Sigmoid colon (tissue), 7 donors: ENCODE measurements around the gene CYTH2. TPM values are rescaled to one million over a fixed set of nuclear protein-coding genes. Genes with fewer than 3 reads are reported as not detected.

Experiments used
- DNase-seq: peaks from one replicate; pipeline ENCODE4 v3.0.0-alpha.2; 2019
- H3K27ac ChIP-seq, 4 donors: fragments of 200-600 bp; sonication (generic); one replicate each; pipeline ENCODE4 v1.5.1; 2016 to 2019; ENCODE audit warnings: mild to moderate bottlenecking in 1 of 4
- H3K27me3 ChIP-seq, 3 donors: fragments of 200-600 bp; sonication (generic); one replicate each; pipeline ENCODE4 v1.5.1; 2019; ENCODE audit warnings: mild to moderate bottlenecking in 1 of 3
- H3K36me3 ChIP-seq, 4 donors: fragments of 200-600 bp; sonication (generic); one replicate each; pipeline ENCODE4 v1.5.1; 2016 to 2019
- H3K4me1 ChIP-seq, 4 donors: fragments of 200-600 bp; sonication (generic); one replicate each; pipeline ENCODE4 v1.5.1; 2017 to 2019
- H3K4me3 ChIP-seq, 4 donors: fragments of 200-600 bp; sonication (generic); one replicate each; pipeline ENCODE4 v1.5.1; 2017 to 2019; ENCODE audit warnings: mild to moderate bottlenecking in 2 of 4, moderate library complexity in 1 of 4
- H3K9me3 ChIP-seq, 4 donors: fragments of 200-600 bp in 3 of 4; sonication (generic) in 3 of 4; one replicate each; pipeline versions ENCODE4 v1.5.1 to v1.6.1; 2013 to 2019
- CTCF ChIP-seq, 4 experiments: fragments of 450-650 bp in 3 of 4; fragments of 200-600 bp in 1 of 4; IDR thresholded peaks; one replicate each; pipeline ENCODE4 v1.5.1; 2016 to 2019; ENCODE audit warnings: antibody characterized with exemption in 4 of 4, mild to moderate bottlenecking in 3 of 4, moderate library complexity in 2 of 4
- EP300 ChIP-seq, 4 donors: sonication (generic); formaldehyde crosslinking; IDR thresholded peaks; one replicate each; pipeline ENCODE4 v1.6.1; 2017; ENCODE audit warnings: antibody characterized with exemption in 4 of 4
- POLR2A ChIP-seq, 2 donors: fragments of 450-650 bp; IDR thresholded peaks; one replicate each; pipeline ENCODE4 v1.6.1; 2016; ENCODE audit warnings: antibody characterized with exemption in 2 of 2, mild to moderate bottlenecking in 2 of 2, moderate library complexity in 2 of 2
- POLR2AphosphoS5 ChIP-seq, 4 donors: sonication (generic); formaldehyde crosslinking; IDR thresholded peaks; one replicate each; pipeline ENCODE4 v1.6.1; 2017; ENCODE audit warnings: antibody characterized with exemption in 4 of 4
- WGBS, 2 donors: extraction: QIAGEN DNeasy Blood & Tissue Kit; methylation state at CpG; one replicate each; pipeline ENCODE4 v1.1.7; 2013; 5-methylcytosine and 5-hydroxymethylcytosine counted together
- intact Hi-C: fragments of 100-400 bp; cut with DNase I; formaldehyde crosslinking; loops from one replicate; pipeline ENCODE4 v1.15.1; 2023
- polyA plus RNA-seq, 3 donors: library from polyadenylated mRNA; stranded (reverse); fragments of 200-250 nt; gene quantifications; one replicate each; pipeline ENCODE4 v1.2.3, GENCODE V29; 2013
- total RNA-seq, 4 donors: library from RNA; depleted of rRNA; stranded (reverse); fragments of >200 nt; gene quantifications; one replicate each; pipeline ENCODE4 v1.1.0, GENCODE V29; 2016
- donor health status: healthy with polysubstance abuse.
- donor health status: Bipolar disorder and iron deficiency.
- donor health status: healthy.

CYTH2 gene
- total and polyA plus RNA-seq, 7 donors: 30.0 to 71.4 (median 49.3) TPM

GRCh38 chr19:48443256-48443655 is 25.9 kb upstream of the CYTH2 start:
- TF ChIP-seq EP300 (IDR thresholded peaks at IDR 0.05): no peak
- no peak for TF ChIP-seq CTCF (IDR thresholded peaks at IDR 0.05)
- TF ChIP-seq POLR2AphosphoS5 (IDR thresholded peaks at IDR 0.05): no peak
- no peak for TF ChIP-seq POLR2A (IDR thresholded peaks at IDR 0.05)
- H3K9me3 ChIP-seq: no peaks in the 10 kb centered on the region
- no peak overlapping the region for H3K27ac ChIP-seq
- 1 to 4% methylated on average over 60 of the region's 60 CpGs for WGBS, 2 donors
- peaks cover 0 to 34% (median 30%) of the 10 kb centered on the region in 4 donors for H3K4me1 ChIP-seq
- H3K36me3 ChIP-seq: peaks cover 0 to 13% (median 2%) of the 10 kb centered on the region in 4 donors
- intact Hi-C loops: loop anchor here (5.0 kb wide), 1 partner anchor 41 kb away; no protein-coding TSS in a partner anchor
- peaks cover 23 to 62% (median 27%) of the 10 kb centered on the region in 3 donors for H3K27me3 ChIP-seq
- peak overlapping the region in 3 of 4 donors; percentile 12 to 98 (median 33) for H3K4me3 ChIP-seq
- no peak for DNase-seq

- peaks cover 0 to 34% (median 30%) of the 10 kb centered on the region in 4 donors for H3K4me1 ChIP-seq
- H3K36me3 ChIP-seq: peaks cover 0 to 18% (median 2%) of the 10 kb centered on the region in 4 donors
- H3K27me3 ChIP-seq: peaks cover 23 to 58% (median 27%) of the 10 kb centered on the region in 3 donors
- H3K9me3 ChIP-seq: no peaks in the 10 kb centered on the region
- WGBS, 2 donors: 7 to 11% methylated on average over 45 of the region's 45 CpGs
- H3K4me3 ChIP-seq: peak overlapping the region in 3 of 4 donors; percentile 12 to 98 (median 16)
- intact Hi-C loops: loop anchor here (2.0 to 5.0 kb wide), 2 partner anchors 25 to 41 kb away; partner anchors contain the start of gene CYTH2
- no peak overlapping the region for H3K27ac ChIP-seq
- TF ChIP-seq EP300 (IDR thresholded peaks at IDR 0.05): no peak
- TF ChIP-seq POLR2A (IDR thresholded peaks at IDR 0.05): no peak
- TF ChIP-seq CTCF (IDR thresholded peaks at IDR 0.05): no peak
- no peak for TF ChIP-seq POLR2AphosphoS5 (IDR thresholded peaks at IDR 0.05)
- DNase-seq: no peak
Measured at GRCh38 chr19:48443731-48444128, 25.4 kb upstream of the CYTH2 start.

GRCh38 chr19:48444129-48444935 is 24.8 kb upstream of the CYTH2 start:
- H3K4me1 ChIP-seq: peaks cover 0 to 34% (median 30%) of the 10 kb centered on the region in 4 donors
- peaks cover 0 to 24% (median 3%) of the 10 kb centered on the region in 4 donors for H3K36me3 ChIP-seq

GRCh38 chr19:48444936-48445200 is 24.3 kb upstream of the CYTH2 start:
- Histone ChIP-seq H3K27ac (peak overlapping the region in 3 of 4 donors; percentile 84 to 86 (median 86)), H3K27me3 (peaks cover 23 to 46% (median 27%) of the 10 kb centered on the region in 3 donors), H3K9me3 (no peaks in the 10 kb centered on the region), H3K4me1 (peaks cover 0 to 34% (median 30%) of the 10 kb centered on the region in 4 donors), H3K4me3 (peak overlapping the region; percentile 59 to 98 (median 82)), H3K36me3 (peaks cover 2 to 29% (median 7%) of the 10 kb centered on the region in 4 donors)
- no peak for TF ChIP-seq CTCF (IDR thresholded peaks at IDR 0.05)
- no peak for TF ChIP-seq POLR2A (IDR thresholded peaks at IDR 0.05)
- no peak for TF ChIP-seq POLR2AphosphoS5 (IDR thresholded peaks at IDR 0.05)
- no peak for TF ChIP-seq EP300 (IDR thresholded peaks at IDR 0.05)
- intact Hi-C loops: loop anchor here (2.0 to 5.0 kb wide), 2 partner anchors 24 to 43 kb away; partner anchors contain the start of gene CYTH2
- DNase-seq: no peak
- WGBS, 2 donors: 42 to 46% methylated on average over 3 of the region's 3 CpGs

More at GRCh38 chr19:48444129-48444935, 24.8 kb upstream of the CYTH2 start:
- TF ChIP-seq POLR2A (IDR thresholded peaks at IDR 0.05) (no peak), POLR2AphosphoS5 (IDR thresholded peaks at IDR 0.05) (no peak), EP300 (IDR thresholded peaks at IDR 0.05) (no peak), CTCF (IDR thresholded peaks at IDR 0.05) (no peak)
- 18 to 22% methylated on average over 38 of the region's 38 CpGs for WGBS, 2 donors
- DNase-seq: no peak
- intact Hi-C loops: loop anchor here (2.0 to 5.0 kb wide), 2 partner anchors 24 to 42 kb away; partner anchors contain the start of gene CYTH2
- Histone ChIP-seq H3K27me3 (peaks cover 23 to 52% (median 27%) of the 10 kb centered on the region in 3 donors), H3K9me3 (no peaks in the 10 kb centered on the region), H3K27ac (peak overlapping the region in 1 of 4 donors; percentile 86), H3K4me3 (peak overlapping the region in 3 of 4 donors; percentile 12 to 98 (median 90))
